ENCODE measurements around the gene BMP10. TPM values are rescaled to one million over a fixed set of nuclear protein-coding genes. Genes with fewer than 3 reads are reported as not detected.

The BMP10 gene
- total and polyA plus RNA-seq, 2 experiments from 2014 or later, result 0.35 to 0.95 TPM

DNA sequence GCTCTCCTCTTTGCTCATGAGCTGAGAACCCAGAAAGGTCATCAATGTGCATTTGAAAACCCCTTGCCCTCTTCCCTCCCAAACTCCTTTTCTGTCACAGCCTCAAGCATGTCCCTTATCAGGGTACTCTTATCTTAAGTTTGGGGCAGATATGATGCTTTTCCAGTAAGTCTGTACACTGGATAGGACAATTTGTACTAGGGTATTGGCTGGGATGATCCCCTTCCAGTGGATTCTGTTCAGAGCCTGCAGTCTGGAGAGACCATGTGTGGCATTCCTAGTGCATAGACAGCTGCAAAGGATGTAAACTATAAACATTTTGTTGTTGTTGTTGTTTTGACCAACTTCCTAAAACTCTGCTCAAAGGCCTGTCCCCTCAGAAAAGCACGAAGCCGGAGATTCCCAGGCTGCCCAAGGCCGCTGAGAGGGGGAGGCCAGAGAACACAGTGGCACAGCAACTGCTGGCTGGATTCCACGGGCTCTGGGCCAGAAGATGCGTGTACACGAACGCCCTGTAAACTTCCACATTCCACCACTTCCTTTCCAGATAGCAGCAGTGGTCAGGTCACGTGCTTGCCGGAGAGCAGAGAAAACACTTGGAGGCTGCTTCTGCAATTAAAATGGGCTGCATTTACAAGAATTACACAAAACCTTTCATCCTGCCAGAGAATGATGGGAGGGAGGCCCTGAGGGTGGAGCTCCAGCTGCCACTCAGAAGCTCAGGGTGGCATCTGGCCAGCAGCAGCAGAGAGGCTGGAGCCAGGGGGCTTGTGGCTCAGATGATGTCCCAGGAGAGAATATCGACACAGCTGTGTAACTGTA, 42.1 kb downstream of the BMP10 start:
- H3K4me3 ChIP-seq, result no peak overlapping the region
- peak; percentile 73 to 100 for DNase-seq (ENCODE audit: low read depth in 1 of 2, low spot score in 1 of 2)
- H3K27me3 ChIP-seq, result no peaks in the 10 kb centered on the region
- H3K27ac ChIP-seq, result no peak overlapping the region
- H3K9me3 ChIP-seq (ENCODE audit: low read depth), result no peaks in the 10 kb centered on the region
- H3K36me3 ChIP-seq, result no peaks in the 10 kb centered on the region
- peaks cover 6% of the 10 kb centered on the region for H3K4me1 ChIP-seq (ENCODE audit: low read depth)
- TF ChIP-seq, protein P1, sequence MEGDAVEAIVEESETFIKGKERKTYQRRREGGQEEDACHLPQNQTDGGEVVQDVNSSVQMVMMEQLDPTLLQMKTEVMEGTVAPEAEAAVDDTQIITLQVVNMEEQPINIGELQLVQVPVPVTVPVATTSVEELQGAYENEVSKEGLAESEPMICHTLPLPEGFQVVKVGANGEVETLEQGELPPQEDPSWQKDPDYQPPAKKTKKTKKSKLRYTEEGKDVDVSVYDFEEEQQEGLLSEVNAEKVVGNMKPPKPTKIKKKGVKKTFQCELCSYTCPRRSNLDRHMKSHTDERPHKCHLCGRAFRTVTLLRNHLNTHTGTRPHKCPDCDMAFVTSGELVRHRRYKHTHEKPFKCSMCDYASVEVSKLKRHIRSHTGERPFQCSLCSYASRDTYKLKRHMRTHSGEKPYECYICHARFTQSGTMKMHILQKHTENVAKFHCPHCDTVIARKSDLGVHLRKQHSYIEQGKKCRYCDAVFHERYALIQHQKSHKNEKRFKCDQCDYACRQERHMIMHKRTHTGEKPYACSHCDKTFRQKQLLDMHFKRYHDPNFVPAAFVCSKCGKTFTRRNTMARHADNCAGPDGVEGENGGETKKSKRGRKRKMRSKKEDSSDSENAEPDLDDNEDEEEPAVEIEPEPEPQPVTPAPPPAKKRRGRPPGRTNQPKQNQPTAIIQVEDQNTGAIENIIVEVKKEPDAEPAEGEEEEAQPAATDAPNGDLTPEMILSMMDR (IDR thresholded peaks at IDR 0.05; ENCODE audit: low read depth, low read length), result no peak

DNA sequence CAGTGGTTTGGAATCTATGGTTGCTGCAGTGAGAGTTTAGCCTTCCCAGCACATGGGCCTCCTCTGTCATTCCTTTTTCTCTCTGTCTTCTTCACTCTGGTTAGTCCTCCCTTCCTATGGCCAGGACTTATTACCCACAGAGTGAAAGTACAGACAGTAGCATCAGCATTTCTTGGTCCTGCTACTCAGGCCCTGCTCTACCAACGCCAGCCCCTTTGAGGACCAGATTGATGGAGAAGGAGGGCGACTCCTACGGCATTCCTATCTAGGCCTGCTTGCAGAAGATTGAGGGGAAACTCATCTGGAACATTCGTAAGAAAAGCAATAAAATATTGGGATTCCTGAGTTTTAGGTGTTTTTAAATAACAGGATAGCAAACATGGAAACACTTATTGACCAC, 43.5 kb downstream of the BMP10 start:
- DNase-seq (ENCODE audit: low read depth in 1 of 2, low spot score in 1 of 2), result peak in 1 of 2 donors; percentile 34
- Histone ChIP-seq H3K27me3 (no peaks in the 10 kb centered on the region), H3K27ac (no peak overlapping the region)

DNA sequence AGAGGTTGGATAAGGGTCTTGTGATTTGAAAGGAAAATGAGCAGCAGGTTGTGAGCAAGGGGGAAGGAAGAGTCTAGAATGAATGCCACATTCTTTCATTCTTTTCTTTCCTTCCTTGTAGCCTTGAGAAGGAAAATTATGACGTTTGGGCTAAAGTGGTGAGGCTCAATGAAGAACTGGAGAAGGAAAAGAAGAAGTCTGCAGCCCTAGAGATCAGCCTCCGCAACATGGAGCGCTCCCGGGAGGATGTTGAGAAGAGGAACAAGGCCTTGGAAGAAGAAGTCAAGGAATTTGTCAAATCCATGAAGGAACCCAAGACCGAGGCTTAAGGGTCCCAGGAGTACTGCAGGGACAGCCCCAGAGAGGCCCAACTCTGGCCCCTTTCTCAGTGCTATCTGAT, 45.3 kb downstream of the BMP10 start:
- no peaks in the 10 kb centered on the region for H3K27me3 ChIP-seq
- TF ChIP-seq, protein P1 (IDR thresholded peaks at IDR 0.05; ENCODE audit: low read depth, low read length), result no peak
- no peaks in the 10 kb centered on the region for H3K9me3 ChIP-seq (ENCODE audit: low read depth)
- no peak overlapping the region for H3K4me3 ChIP-seq
- H3K4me1 ChIP-seq (ENCODE audit: low read depth), result no peaks in the 10 kb centered on the region
- no peak for DNase-seq (ENCODE audit: low read depth in 1 of 2, low spot score in 1 of 2)
- H3K27ac ChIP-seq, result no peak overlapping the region
- no peaks in the 10 kb centered on the region for H3K36me3 ChIP-seq

More for the DNA sequence above, 43.5 kb downstream of the BMP10 start:
- Histone ChIP-seq H3K36me3 (no peaks in the 10 kb centered on the region), H3K4me1 (ENCODE audit: low read depth) (peaks cover 6% of the 10 kb centered on the region), H3K9me3 (ENCODE audit: low read depth) (no peaks in the 10 kb centered on the region), H3K4me3 (no peak overlapping the region)
- TF ChIP-seq, protein P1 (IDR thresholded peaks at IDR 0.05; ENCODE audit: low read depth, low read length), result no peak

DNA sequence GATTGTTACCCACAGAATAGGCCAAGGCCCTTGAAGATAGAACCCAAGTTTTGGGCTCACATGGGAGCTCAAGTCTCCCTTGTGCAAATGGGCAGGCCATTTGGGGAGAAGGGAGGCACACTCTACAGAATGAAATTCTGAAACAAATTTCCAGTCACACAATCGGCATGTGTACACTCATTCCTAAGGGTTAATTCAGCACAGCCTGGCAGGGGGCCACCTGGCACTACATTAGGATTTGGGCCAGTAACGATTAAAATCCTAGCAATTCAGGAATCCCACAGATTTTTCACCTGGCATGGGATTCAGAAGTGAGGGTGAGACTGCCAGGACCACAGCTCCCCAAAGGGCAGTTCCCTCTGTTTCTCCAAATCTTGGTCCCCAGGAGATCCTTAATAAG, 46.4 kb downstream of the BMP10 start:
- Histone ChIP-seq H3K4me3 (no peak overlapping the region), H3K27me3 (no peaks in the 10 kb centered on the region), H3K9me3 (ENCODE audit: low read depth) (no peaks in the 10 kb centered on the region), H3K4me1 (ENCODE audit: low read depth) (no peaks in the 10 kb centered on the region), H3K27ac (no peak overlapping the region), H3K36me3 (no peaks in the 10 kb centered on the region)
- TF ChIP-seq, protein P1 (IDR thresholded peaks at IDR 0.05; ENCODE audit: low read depth, low read length), result no peak
- peak in 1 of 2 donors; percentile 80 for DNase-seq (ENCODE audit: low read depth in 1 of 2, low spot score in 1 of 2)

- H3K9me3 ChIP-seq (ENCODE audit: low read depth), result no peaks in the 10 kb centered on the region
- TF ChIP-seq, protein P1 (IDR thresholded peaks at IDR 0.05; ENCODE audit: low read depth, low read length), result no peak
- H3K4me3 ChIP-seq, result no peak overlapping the region
Observed at GRCh38 chr2:68822207-68822872, 48.9 kb downstream of the BMP10 start.

More at GRCh38 chr2:68822207-68822872, 48.9 kb downstream of the BMP10 start:
- Histone ChIP-seq H3K27me3 (no peaks in the 10 kb centered on the region), H3K27ac (no peak overlapping the region), H3K4me1 (ENCODE audit: low read depth) (no peaks in the 10 kb centered on the region), H3K36me3 (no peaks in the 10 kb centered on the region)
- no peak for DNase-seq (ENCODE audit: low read depth in 1 of 2, low spot score in 1 of 2)
